Epithelial cell of proximal tubule (primary cell): ENCODE measurements around the gene METTL9. TPM values are rescaled to one million over a fixed set of nuclear protein-coding genes. Genes with fewer than 3 reads are reported as not detected.

Source experiments
- DNase-seq: peaks from one replicate; pipeline ENCODE4 v3.0.0-alpha.2; 2011; ENCODE audit warnings: low read depth
- H3K4me3 ChIP-seq: 2 replicates; pipeline ENCODE4 v1.5.1; 2011; ENCODE audit warnings: low read depth, mild to moderate bottlenecking, low read length
- CTCF ChIP-seq: conservative IDR thresholded peaks from 2 replicates; pipeline ENCODE4 v1.5.1; 2012; ENCODE audit warnings: low read depth, mild to moderate bottlenecking, low read length
- total RNA-seq: library from RNA; depleted of rRNA; stranded (reverse); fragments of >200 nt; gene quantifications from 2 replicates; pipeline ENCODE4 v1.2.3, GENCODE V29; 2015

The METTL9 gene
- total RNA-seq, 1 donor from 2014 or later, result 149 TPM

DNA sequence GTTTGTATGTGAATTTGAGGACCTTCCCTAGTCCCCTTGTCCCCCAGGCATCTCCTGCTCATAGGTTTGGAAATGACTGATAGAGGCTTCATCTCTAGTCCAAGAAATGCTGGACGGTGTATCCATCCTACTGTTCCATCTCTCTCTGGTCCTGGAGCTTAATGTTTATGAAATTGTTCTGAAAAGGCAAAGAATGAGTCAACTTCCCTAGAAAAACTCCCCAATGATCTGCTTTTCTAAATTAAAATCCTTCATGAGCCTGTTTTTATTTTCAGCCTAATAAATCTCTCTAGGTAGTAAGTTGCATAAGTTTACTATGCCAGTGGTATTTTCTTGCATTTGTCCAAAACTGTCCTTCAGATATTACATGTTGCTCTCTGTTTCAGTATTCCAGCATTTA is 55.1 kb downstream of the METTL9 start:
- no peak overlapping the region for H3K4me3 ChIP-seq
- DNase-seq, result no peak
- no peak for TF ChIP-seq CTCF

- no peak for DNase-seq
- no peak for TF ChIP-seq CTCF
- no peak overlapping the region for H3K4me3 ChIP-seq
Measured at GRCh38 chr16:21654881-21655280, 55.5 kb downstream of the METTL9 start.

DNA sequence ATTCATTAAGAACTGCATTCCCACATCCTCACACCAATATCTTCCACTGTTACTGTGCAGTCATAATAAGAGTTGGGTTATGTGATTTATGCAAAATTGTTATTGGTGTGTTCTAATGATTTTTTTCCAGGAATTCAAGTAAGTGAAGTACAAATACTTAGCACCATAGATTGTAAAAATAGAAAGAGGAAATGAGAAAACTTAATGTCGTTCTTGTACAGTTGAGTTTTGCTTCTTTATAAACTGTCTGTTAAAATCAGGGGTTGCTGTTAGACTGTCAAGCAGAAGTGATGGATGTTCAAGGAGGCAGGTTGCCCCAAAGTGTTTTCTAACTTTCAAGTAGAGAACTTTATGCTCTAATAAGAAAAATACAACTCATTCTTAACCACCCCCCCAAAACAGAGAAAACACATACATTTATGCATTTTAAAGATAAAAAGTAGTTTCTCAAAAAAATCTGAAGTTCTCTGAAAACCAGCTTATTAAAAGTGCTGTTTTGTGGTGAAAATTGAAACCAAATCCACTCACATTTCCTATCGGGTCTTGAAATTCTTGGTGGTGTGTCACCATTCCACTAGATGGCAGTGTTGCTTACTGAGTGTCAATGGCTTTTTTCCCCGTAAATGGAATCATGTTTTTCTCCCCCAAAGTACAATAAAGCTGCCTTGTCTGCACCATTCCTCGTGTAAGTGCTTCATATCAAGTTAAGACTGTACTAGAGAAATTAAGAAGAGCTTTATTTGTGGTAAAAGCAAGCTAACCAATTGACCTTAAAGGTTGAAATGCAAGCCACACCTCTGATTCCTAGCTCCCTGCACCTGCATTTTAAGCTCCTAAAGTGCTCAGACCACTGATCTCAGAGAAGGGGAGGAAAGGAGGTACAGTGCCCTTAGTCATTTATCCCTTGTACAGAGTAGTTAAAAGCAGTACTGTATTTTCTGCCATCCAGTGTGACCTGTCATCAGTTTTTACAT is 57.7 kb downstream of the METTL9 start:
- no peak for DNase-seq
- H3K4me3 ChIP-seq, result no peak overlapping the region
- TF ChIP-seq CTCF, result peak; percentile 93

- DNase-seq, result no peak
- no peak overlapping the region for H3K4me3 ChIP-seq
- TF ChIP-seq CTCF, result no peak
Measured at GRCh38 chr16:21659124-21659523, 59.7 kb downstream of the METTL9 start.

DNA sequence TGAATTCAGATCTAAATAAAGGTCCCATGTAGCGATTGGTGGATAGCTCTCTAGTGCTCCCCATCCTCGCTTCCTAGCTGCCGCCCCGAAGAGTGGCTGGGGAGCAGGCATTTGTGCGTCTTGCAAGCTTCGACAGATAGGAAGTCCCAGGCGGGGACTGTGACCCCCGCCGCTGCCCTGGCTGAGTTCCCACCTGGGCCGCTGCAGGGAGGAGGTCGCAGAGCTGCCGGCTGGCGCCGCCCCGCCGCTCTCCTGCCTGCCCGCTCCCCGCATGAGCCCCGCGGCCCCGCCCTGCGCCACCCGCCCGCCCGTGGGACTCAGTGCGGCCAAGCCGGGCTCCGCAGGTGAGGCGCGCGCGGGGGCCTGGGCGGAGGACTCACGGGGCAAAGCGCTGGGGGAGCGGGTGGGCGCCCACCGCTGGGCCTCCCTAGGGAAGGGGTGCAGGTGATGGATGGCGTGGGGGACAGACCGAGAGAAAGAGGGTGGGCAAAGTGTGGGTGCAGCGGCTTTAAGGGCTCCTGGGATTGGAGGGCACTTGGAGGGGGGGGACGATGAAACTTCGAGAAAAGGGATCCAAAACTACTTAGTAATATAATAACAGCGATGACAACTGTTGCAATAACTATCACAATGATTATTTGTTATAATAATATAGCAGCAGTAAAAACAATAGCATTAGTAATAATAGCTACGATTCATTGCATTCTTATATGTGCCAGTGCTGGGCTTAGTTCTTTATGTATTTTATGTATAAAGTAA is 64.7 kb downstream of the METTL9 start, which contains the start of gene OTOA:
TSS of gene OTOA (plus strand) at position 80 of the 759 bp plus-strand sequence. CDS start 14,547 bp downstream, outside the sequence.
- no peak within 1 kb of the TSS for H3K4me3 ChIP-seq
- TF ChIP-seq CTCF, result no peak
- no peak for DNase-seq

- TF ChIP-seq CTCF, result no peak
- DNase-seq, result no peak
- H3K4me3 ChIP-seq, result no peak overlapping the region
Measured at GRCh38 chr16:21664801-21665492, 65.6 kb downstream of the METTL9 start.
